WTC11 (cell line): Measurements from ENCODE around the gene NEBL. TPM values are rescaled to one million over a fixed set of nuclear protein-coding genes. Genes with fewer than 3 reads are reported as not detected.

Experiments
- ATAC-seq: fragments of 200-7000 bp; cut with Tn5 transposase; 2 replicates; pipeline ENCODE4 v1.10.0; 2021; ENCODE audit warnings: mild to moderate bottlenecking, moderate library complexity
- CTCF ChIA-PET: fragments of 300-600 bp; sonication (Branson Sonifier 250); formaldehyde crosslinking; loops from one replicate; lab custom pipeline; 2021; ENCODE audit warnings: antibody characterized with exemption; lab: Charles Lee
- POLR2A ChIA-PET: fragments of 350-600 bp; sonication (Branson Sonifier 250); formaldehyde crosslinking; loops from one replicate; lab custom pipeline; 2021; ENCODE audit warnings: antibody characterized with exemption; lab: Charles Lee
- DNase-seq: peaks from one replicate; pipeline ENCODE4 v3.0.0; 2021; ENCODE audit warnings: low spot score
- H3K27ac Mint-ChIP-seq: 2 replicates; pipeline ENCODE4 v1.8.0; 2021; ENCODE audit warnings: mixed read lengths
- H3K27me3 Mint-ChIP-seq: 2 replicates; pipeline ENCODE4 v1.8.0; 2021; ENCODE audit warnings: low read depth, mild to moderate bottlenecking, moderate library complexity, mixed read lengths
- H3K36me3 Mint-ChIP-seq: 2 replicates; pipeline ENCODE4 v1.8.0; 2021; ENCODE audit warnings: mixed read lengths
- H3K4me1 Mint-ChIP-seq: 2 replicates; pipeline ENCODE4 v1.8.0; 2022; ENCODE audit warnings: mixed read lengths
- H3K4me3 Mint-ChIP-seq: 2 replicates; pipeline ENCODE4 v1.8.0; 2021; ENCODE audit warnings: mild to moderate bottlenecking, moderate library complexity, mixed read lengths
- H3K9me3 Mint-ChIP-seq: 2 replicates; pipeline ENCODE4 v1.8.0; 2021; ENCODE audit warnings: mixed read lengths
- ATF2 ChIP-seq: sonication (generic); formaldehyde crosslinking; IDR thresholded peaks from 2 replicates; pipeline ENCODE4 v1.8.1; 2022; ENCODE audit warnings: low read depth, missing genetic modification reagents, borderline replicate concordance
- CBFB ChIP-seq: sonication (generic); formaldehyde crosslinking; IDR thresholded peaks from 2 replicates; pipeline ENCODE4 v1.8.1; 2022; ENCODE audit warnings: mild to moderate bottlenecking, low read depth, missing genetic modification reagents
- CDX4 ChIP-seq: fragments of 250-450 bp; sonication (Bioruptor Pico); IDR thresholded peaks from 2 replicates; pipeline ENCODE4 v1.9.0; 2021; ENCODE audit warnings: moderate library complexity, mild to moderate bottlenecking, inconsistent platforms, borderline replicate concordance
- FOXJ3 ChIP-seq: sonication (generic); formaldehyde crosslinking; IDR thresholded peaks from 2 replicates; pipeline ENCODE4 v1.9.0; 2021; ENCODE audit warnings: missing genetic modification reagents, mild to moderate bottlenecking, borderline replicate concordance
- FOXP1 ChIP-seq: sonication (generic); formaldehyde crosslinking; IDR thresholded peaks from 2 replicates; pipeline ENCODE4 v1.8.0; 2022; ENCODE audit warnings: missing genetic modification reagents, mild to moderate bottlenecking, moderate library complexity, borderline replicate concordance
- IRF2 ChIP-seq: sonication (generic); formaldehyde crosslinking; IDR thresholded peaks from 2 replicates; pipeline ENCODE4 v1.8.0; 2022; ENCODE audit warnings: low read depth, missing genetic modification reagents, borderline replicate concordance
- JAZF1 ChIP-seq: fragments of 250-450 bp; sonication (Bioruptor Pico); IDR thresholded peaks from 2 replicates; pipeline ENCODE4 v1.9.0; 2021; ENCODE audit warnings: moderate library complexity, mild to moderate bottlenecking, inconsistent platforms
- MXD4 ChIP-seq: fragments of 250-450 bp; sonication (Bioruptor Pico); IDR thresholded peaks from 2 replicates; pipeline ENCODE4 v1.8.0; 2021; ENCODE audit warnings: mild to moderate bottlenecking, moderate library complexity, borderline replicate concordance
- NFYB ChIP-seq: sonication (generic); formaldehyde crosslinking; conservative IDR thresholded peaks from 2 replicates; pipeline ENCODE4 v1.8.0; 2022; ENCODE audit warnings: low read depth, missing genetic modification reagents
- PRDM15 ChIP-seq: sonication (generic); formaldehyde crosslinking; IDR thresholded peaks from 2 replicates; pipeline ENCODE4 v1.8.0; 2022; ENCODE audit warnings: missing genetic modification reagents
- RELA ChIP-seq: sonication (generic); formaldehyde crosslinking; IDR thresholded peaks from 2 replicates; pipeline ENCODE4 v1.8.1; 2022; ENCODE audit warnings: missing genetic modification reagents, mild to moderate bottlenecking, borderline replicate concordance
- RORB ChIP-seq: fragments of 250-450 bp; sonication (Bioruptor Pico); IDR thresholded peaks from 2 replicates; pipeline ENCODE4 v1.9.0; 2021; ENCODE audit warnings: mild to moderate bottlenecking
- STAT6 ChIP-seq: sonication (generic); formaldehyde crosslinking; conservative IDR thresholded peaks from 2 replicates; pipeline ENCODE4 v1.8.1; 2023; ENCODE audit warnings: mild to moderate bottlenecking, low read depth, missing genetic modification reagents, moderate library complexity
- TP53 ChIP-seq: sonication (generic); formaldehyde crosslinking; IDR thresholded peaks from 2 replicates; pipeline ENCODE4 v1.8.1; 2023; ENCODE audit warnings: mild to moderate bottlenecking, missing genetic modification reagents
- USF2 ChIP-seq: sonication (generic); formaldehyde crosslinking; IDR thresholded peaks from 2 replicates; pipeline ENCODE4 v1.8.1; 2023; ENCODE audit warnings: mild to moderate bottlenecking, missing genetic modification reagents, moderate library complexity
- ZBTB21 ChIP-seq: sonication (generic); formaldehyde crosslinking; IDR thresholded peaks from 2 replicates; pipeline ENCODE4 v1.8.1; 2023; ENCODE audit warnings: mild to moderate bottlenecking, missing genetic modification reagents, borderline replicate concordance
- ZBTB43 ChIP-seq: sonication (generic); formaldehyde crosslinking; IDR thresholded peaks from 2 replicates; pipeline ENCODE4 v1.8.1; 2023; ENCODE audit warnings: mild to moderate bottlenecking, missing genetic modification reagents
- ZNF512 ChIP-seq: sonication (generic); formaldehyde crosslinking; IDR thresholded peaks from 2 replicates; pipeline ENCODE4 v1.8.1; 2022; ENCODE audit warnings: missing genetic modification reagents, borderline replicate concordance
- ZNF671 ChIP-seq: fragments of 250-450 bp; sonication (Bioruptor Pico); IDR thresholded peaks from 2 replicates; pipeline ENCODE4 v1.8.0; 2021; ENCODE audit warnings: mild to moderate bottlenecking
- total RNA-seq: library from RNA; stranded (reverse); gene quantifications from 3 replicates; pipeline ENCODE4 v1.2.3, GENCODE V29; 2021

The NEBL gene
- total RNA-seq, 1 experiment from 2014 or later, result 8.9 TPM

GRCh38 chr10:20747782-20748181 lies 149.3 kb downstream of the NEBL start:
- Mint-ChIP-seq H3K27me3 (no peaks in the 10 kb centered on the region), H3K27ac (no peak overlapping the region), H3K4me1 (peaks cover 9% of the 10 kb centered on the region), H3K9me3 (peaks cover 29% of the 10 kb centered on the region), H3K4me3 (no peak overlapping the region), H3K36me3 (peaks cover 21% of the 10 kb centered on the region)
- ATAC-seq, result no peak
- POLR2A ChIA-PET, result no interaction called here
- TF ChIP-seq TP53 (no peak), FOXJ3 (CRISPR knock-in tag) (no peak), ZBTB43 (CRISPR knock-in tag) (no peak), RORB (CRISPR knock-in tag) (no peak), STAT6 (CRISPR knock-in tag) (no peak), CDX4 (CRISPR knock-in tag) (no peak), PRDM15 (CRISPR knock-in tag) (no peak), ZNF512 (CRISPR knock-in tag) (no peak), ATF2 (CRISPR knock-in tag) (no peak), FOXP1 (CRISPR knock-in tag) (no peak), JAZF1 (CRISPR knock-in tag) (no peak), MXD4 (CRISPR knock-in tag) (no peak), RELA (no peak), NFYB (CRISPR knock-in tag) (no peak), IRF2 (no peak), CBFB (CRISPR knock-in tag) (no peak), ZBTB21 (no peak), USF2 (CRISPR knock-in tag) (no peak), ZNF671 (CRISPR knock-in tag) (no peak)
- DNase-seq, result no peak
- CTCF ChIA-PET, result no interaction called here
